ENCODE measurements around the gene ARHGEF17.

ARHGEF17 gene

DNA sequence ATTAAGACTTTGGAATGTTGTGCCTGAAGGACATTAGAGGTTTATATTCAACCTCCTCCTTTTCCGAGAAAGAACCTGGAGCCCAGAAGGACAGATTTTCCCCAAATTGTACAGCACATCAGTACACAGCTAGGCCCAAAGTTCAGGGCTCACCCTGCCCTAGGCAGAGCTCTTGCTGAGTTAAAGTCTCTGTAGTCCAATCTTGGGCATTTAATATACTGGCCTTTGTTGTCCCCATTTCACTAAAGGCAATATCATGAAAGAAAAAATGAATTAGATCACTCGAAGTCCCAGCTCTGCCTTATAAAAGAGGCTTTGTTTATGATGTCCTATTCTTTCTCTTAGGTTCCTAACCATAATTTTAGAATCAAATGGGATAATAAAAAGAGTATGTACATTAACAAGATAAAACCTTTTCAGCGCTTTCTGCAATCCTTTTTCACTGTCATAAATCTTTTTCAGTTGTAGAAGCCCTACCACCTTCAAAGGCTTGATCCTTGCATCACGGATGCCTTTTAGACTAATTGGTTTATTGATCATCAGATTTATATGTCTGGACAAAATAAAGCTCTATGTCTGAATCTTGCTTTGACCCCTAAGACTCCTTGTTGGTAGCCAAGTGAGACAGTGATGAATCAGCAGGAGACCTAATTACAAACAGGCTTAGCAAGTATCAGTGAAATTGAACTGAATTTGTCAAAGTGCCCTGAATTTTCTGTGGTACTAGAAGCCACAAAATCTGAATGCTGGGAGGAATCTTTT lies 108.0 kb downstream of the ARHGEF17 start:
- no peak for TF ChIP-seq CTCF (IDR thresholded peaks at IDR 0.05; ENCODE audit: low read depth, low read length, missing control alignments)
- H3K4me3 ChIP-seq (ENCODE audit: low read depth, low read length), result no peak overlapping the region
- DNase-seq (ENCODE audit: low read depth), result no peak

DNA sequence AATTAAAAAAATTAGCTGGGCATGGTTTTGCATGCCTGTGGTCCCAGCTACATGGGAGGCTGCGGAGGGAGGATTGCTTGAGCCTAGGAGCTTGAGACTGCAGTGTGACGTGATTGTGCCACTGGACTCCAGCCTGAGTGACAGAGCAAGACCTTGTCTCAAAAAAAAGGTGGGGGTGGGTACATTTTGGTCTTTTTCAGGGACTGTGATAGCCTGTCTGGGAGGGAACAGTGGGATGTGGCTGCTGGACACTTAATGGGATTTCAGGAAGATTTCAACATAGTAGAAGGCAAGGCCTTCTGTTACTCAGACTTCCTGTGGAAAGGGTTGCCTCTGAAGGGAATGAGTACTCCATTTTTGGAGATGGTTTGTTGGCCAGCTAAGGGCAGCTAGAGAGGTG lies 108.7 kb downstream of the ARHGEF17 start:
- no peak overlapping the region for H3K4me3 ChIP-seq (ENCODE audit: low read depth, low read length)
- DNase-seq (ENCODE audit: low read depth), result no peak
- no peak for TF ChIP-seq CTCF (IDR thresholded peaks at IDR 0.05; ENCODE audit: low read depth, low read length, missing control alignments)

Data from GM12864 (cell line).